GM12878 (cell line): ENCODE results near the gene CFAP45. TPM values are rescaled to one million over a fixed set of nuclear protein-coding genes. Genes with fewer than 3 reads are reported as not detected.

ENCODE experiments used
- ATAC-seq: fragments of 200-7000 bp; cut with Tn5 transposase; 3 replicates; pipeline ENCODE4 v1.9.1; 2020; ENCODE audit warnings: mild to moderate bottlenecking, moderate library complexity
- BruUV-seq: library from RNA; stranded (reverse); fragments of 400-500 nt; replicated peaks from 2 replicates; lab custom pipeline; 2021; lab: Mats Ljungman, UMichigan
- CTCF ChIA-PET: fragments of 300-600 bp; sonication (Branson Sonifier 250); formaldehyde crosslinking; extraction: SDS; loops from one replicate; lab custom pipeline; 2021; ENCODE audit warnings: inconsistent platforms; lab: Yijun Ruan, JAX
- POLR2A ChIA-PET: fragments of 350-600 bp; formaldehyde crosslinking; extraction: SDS; loops from one replicate; lab custom pipeline; 2021; ENCODE audit warnings: inconsistent platforms; lab: Charles Lee
- RAD21 ChIA-PET: fragments of 300-600 bp; sonication (Branson Sonifier 250); formaldehyde crosslinking; loops from one replicate; lab custom pipeline; 2023; ENCODE audit warnings: antibody characterized with exemption; ENCODE audit not compliant: unreplicated experiment; lab: Charles Lee
- SMC1A ChIA-PET: fragments of 300-600 bp; sonication (Branson Sonifier 250); formaldehyde crosslinking; loops from one replicate; lab custom pipeline; 2023; ENCODE audit not compliant: unreplicated experiment, uncharacterized antibody; lab: Charles Lee
- DNase-seq: peaks from one replicate; pipeline ENCODE4 v3.0.0-alpha.2; 2011; ENCODE audit warnings: low read depth, low spot score
- FAIRE-seq: peaks from 3 replicates; lab custom pipeline; 2011; peaks lifted over from hg19 to GRCh38; lab: Jason Lieb, UNC
- H2AFZ ChIP-seq: 2 replicates; pipeline ENCODE4 v1.6.0; 2011; ENCODE audit warnings: low read depth, low read length, control low read depth; ENCODE audit not compliant: control insufficient read depth
- H3K27ac ChIP-seq: 2 replicates; pipeline ENCODE4 v1.5.1; 2011; ENCODE audit warnings: control low read depth; ENCODE audit not compliant: control insufficient read depth, insufficient read depth
- H3K27me3 ChIP-seq, 2 experiments: replicated peaks in 1 of 2; 2 replicates each; pipeline versions ENCODE4 v1.6.0 to v1.6.1; 2011; ENCODE audit warnings: low read length in 1 of 2; ENCODE audit not compliant: control insufficient read depth in 2 of 2, insufficient read depth in 2 of 2
- H3K36me3 ChIP-seq, 2 experiments: 2 replicates each; pipeline ENCODE4 v1.5.1; 2011; ENCODE audit warnings: low read length in 1 of 2; ENCODE audit not compliant: control insufficient read depth in 2 of 2, insufficient read depth in 2 of 2
- H3K4me1 ChIP-seq: 2 replicates; pipeline ENCODE4 v1.6.1; 2011; ENCODE audit warnings: mild to moderate bottlenecking, low read length, moderate library complexity, mixed read lengths; ENCODE audit not compliant: control insufficient read depth, insufficient read depth
- H3K4me2 ChIP-seq: 2 replicates; pipeline ENCODE4 v1.6.0; 2011; ENCODE audit warnings: control low read depth; ENCODE audit not compliant: control insufficient read depth, insufficient read depth
- H3K4me3 ChIP-seq: fragments of 200-600 bp; sonication (generic); 2 replicates; pipeline ENCODE4 v1.5.1; 2016
- H3K79me2 ChIP-seq: 2 replicates; pipeline ENCODE4 v1.6.0; 2011; ENCODE audit warnings: low read length; ENCODE audit not compliant: control insufficient read depth, insufficient read depth
- H3K9ac ChIP-seq: 2 replicates; pipeline ENCODE4 v1.8.0; 2011; ENCODE audit warnings: low read length, control low read depth, mixed read lengths; ENCODE audit not compliant: control insufficient read depth, insufficient read depth
- H3K9me3 ChIP-seq: replicated peaks from 3 replicates; pipeline ENCODE4 v1.5.1; 2011; ENCODE audit warnings: mild to moderate bottlenecking, low read length; ENCODE audit not compliant: control insufficient read depth, insufficient read depth
- H4K20me1 ChIP-seq: 2 replicates; pipeline ENCODE4 v1.6.0; 2011; ENCODE audit not compliant: control insufficient read depth, insufficient read depth
- ESRRA ChIP-seq: IDR thresholded peaks from 2 replicates; pipeline ENCODE4 v1.6.1; 2012; ENCODE audit warnings: mild to moderate bottlenecking, low read length, improper control_type of control experiment
- RELB ChIP-seq: fragments of 450-650 bp; IDR thresholded peaks from 2 replicates; pipeline ENCODE4 v1.6.1; 2017; ENCODE audit warnings: low read depth, mild to moderate bottlenecking, moderate library complexity
- REST ChIP-seq: IDR thresholded peaks from 2 replicates; pipeline ENCODE4 v1.6.1; 2012; ENCODE audit warnings: mild to moderate bottlenecking, low read depth, low read length
- WGBS: methylation state at CpG from one replicate; pipeline ENCODE4 v1.1.6; 2016; ENCODE audit warnings: low lambda C conversion rate; ENCODE audit not compliant: insufficient replicate concordance, insufficient coverage; ENCODE audit errors: missing lambda C conversion rate; 5-methylcytosine and 5-hydroxymethylcytosine counted together
- in situ Hi-C: fragments of 300-500 bp; cut with MboI; formaldehyde crosslinking; loops from 9 replicates; pipeline ENCODE4 v1.14.3; 2018; ENCODE audit warnings: mixed read lengths
- intact Hi-C: fragments of 100-400 bp; cut with micrococcal nuclease; formaldehyde crosslinking; loops from one replicate; pipeline ENCODE4 v1.14.2; 2022; ENCODE audit not compliant: unreplicated experiment
- polyA plus RNA-seq, 11 experiments: library from polyadenylated mRNA; depleted of rRNA in 4 of 11; unstranded in 6 of 11; stranded (reverse) in 5 of 11; fragments of >200 nt; fragmentation: Nextera tagmentation in 4 of 11; fragmentation: Illumina TruSeq in 1 of 11; extraction: Ambion mirVana in 4 of 11; extraction: Trizol in 1 of 11; gene quantifications; 1 replicate in 1 of 11; 2 replicates in 10 of 11; pipeline versions ENCODE4 v1.2.1 to v1.2.3, GENCODE V29; 2011 to 2016; ENCODE audit warnings: inconsistent platforms in 2 of 11, missing spikeins in 2 of 11, low read depth in 1 of 11
- total RNA-seq, 4 experiments: library from RNA; depleted of rRNA in 3 of 4; stranded (reverse); fragments of >200 nt in 3 of 4; fragmentation: Illumina TruSeq in 1 of 4; extraction: Trizol in 1 of 4; gene quantifications; 2 replicates each; pipeline versions ENCODE4 v1.2.1 to v1.2.3, GENCODE V29; 2013 to 2021

CFAP45 gene
- total and polyA plus RNA-seq, 10 of the 15 experiments (the other 5 are each of a cell fraction or from before 2014, with no cell fraction given), result 0.43 to 0.91 (median 0.67) TPM

GRCh38 chr1:159933347-159933746 lies 33.4 kb upstream of the CFAP45 start:
- no peaks in the 10 kb centered on the region for H3K36me3 ChIP-seq
- ChIA-PET RAD21 (interaction anchor here (1.3 to 12.4 kb wide), 4 partner anchors 11 to 75 kb away, joined by 5 to 113 read pairs (median 14); no protein-coding TSS in a partner anchor), CTCF (interaction anchor here (1.0 to 22.4 kb wide), 7 partner anchors 40 to 145 kb away, joined by 4 to 422 read pairs (median 10); no protein-coding TSS in a partner anchor), SMC1A (interaction anchor here (0.8 to 9.2 kb wide), 7 partner anchors 9 to 131 kb away, joined by 3 to 122 read pairs (median 4); partner anchors contain the start of gene FCRL6), POLR2A (interaction anchor here (3.9 kb wide), 1 partner anchor 10 kb away, joined by 23 read pairs; the partner anchor contains the start of gene TAGLN2)
- H3K4me3 ChIP-seq, result no peak overlapping the region
- TF ChIP-seq RELB (no peak), REST (no peak), ESRRA (no peak)
- no peak overlapping the region for H3K9ac ChIP-seq
- intact Hi-C loops (no loop called here), in situ Hi-C loops (no loop called here)
- 62% methylated on average over 4 of the region's 4 CpGs for WGBS
- H3K27ac ChIP-seq, result no peak overlapping the region
- no peak overlapping the region for H2AFZ ChIP-seq
- 0 out of 4 replicates have a peak, but pooled peaks cover 0 to 2% of the 10 kb centered on the region in 2 experiments for H3K27me3 ChIP-seq
- no TSS peak for BruUV-seq
- no peaks in the 10 kb centered on the region for H4K20me1 ChIP-seq
- H3K79me2 ChIP-seq, result no peaks in the 10 kb centered on the region
- no peak for FAIRE-seq
- H3K9me3 ChIP-seq, result no peaks in the 10 kb centered on the region
- H3K4me2 ChIP-seq, result no peak overlapping the region
- H3K4me1 ChIP-seq, result peaks cover 22% of the 10 kb centered on the region
- no peak for ATAC-seq
- DNase-seq, result no peak
